ENCODE data around the gene MS4A10.
"Not testable (repeated sequence)": the region's sequence is repeated elsewhere in the genome, so short reads cannot be mapped to it uniquely, and the experiment has no call there.

MS4A10 gene

DNA sequence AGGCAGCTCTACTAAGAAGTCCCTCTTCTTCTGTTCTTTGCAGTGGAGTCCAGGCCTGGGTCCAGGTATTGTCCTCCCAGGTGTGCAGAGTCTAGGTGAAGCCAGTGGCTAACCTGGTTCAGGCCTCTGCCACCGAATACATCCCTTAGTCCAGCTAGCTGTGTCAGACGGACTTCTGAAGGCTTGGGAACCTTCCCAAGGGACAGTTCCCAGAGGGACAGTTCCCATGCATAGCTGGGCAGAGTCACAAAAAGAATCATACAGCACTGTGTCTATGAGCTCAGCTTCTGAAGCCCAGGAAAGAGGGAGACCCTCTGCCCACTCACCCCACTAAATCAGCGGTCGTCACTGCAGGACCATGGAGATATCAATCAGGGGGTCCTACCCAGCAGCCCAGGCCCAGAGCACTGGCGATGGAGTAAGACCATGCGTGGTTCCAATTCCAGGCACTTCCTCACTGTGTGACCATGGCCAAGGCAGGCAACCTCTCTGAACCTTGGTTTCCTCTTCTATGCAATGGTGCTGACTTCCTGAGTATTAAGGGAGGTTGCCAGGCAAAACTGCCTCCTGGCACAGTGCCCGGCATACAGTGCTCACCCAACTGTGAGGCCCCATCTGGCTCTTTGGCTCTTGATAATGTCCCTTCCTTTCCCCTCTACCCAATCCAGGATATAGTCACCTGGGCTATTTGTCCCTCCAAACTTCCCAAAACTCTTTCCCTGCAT lies 3.4 kb downstream of the MS4A10 start:
- peak; percentile 86 to 95 for DNase-seq

DNA sequence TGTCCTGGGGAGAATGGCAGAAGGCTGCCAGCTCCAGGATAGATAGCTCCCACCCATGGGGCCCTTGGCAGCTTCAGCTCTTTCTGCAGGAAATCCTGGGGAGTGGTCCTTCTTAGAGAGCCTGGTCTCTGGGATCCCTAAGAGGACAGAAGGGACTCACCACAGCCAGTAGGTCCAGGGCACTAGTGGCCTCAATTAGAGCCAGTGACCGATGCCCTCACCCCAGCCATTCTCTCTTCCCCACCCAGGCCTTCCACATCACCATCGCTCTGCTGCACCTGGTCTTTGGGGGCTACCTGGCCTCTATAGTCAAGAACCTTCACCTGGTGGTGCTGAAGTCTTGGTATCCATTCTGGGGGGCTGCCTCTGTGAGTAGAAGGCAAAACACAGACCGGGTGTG lies 5.6 kb downstream of the MS4A10 start:
- DNase-seq = no peak

DNA sequence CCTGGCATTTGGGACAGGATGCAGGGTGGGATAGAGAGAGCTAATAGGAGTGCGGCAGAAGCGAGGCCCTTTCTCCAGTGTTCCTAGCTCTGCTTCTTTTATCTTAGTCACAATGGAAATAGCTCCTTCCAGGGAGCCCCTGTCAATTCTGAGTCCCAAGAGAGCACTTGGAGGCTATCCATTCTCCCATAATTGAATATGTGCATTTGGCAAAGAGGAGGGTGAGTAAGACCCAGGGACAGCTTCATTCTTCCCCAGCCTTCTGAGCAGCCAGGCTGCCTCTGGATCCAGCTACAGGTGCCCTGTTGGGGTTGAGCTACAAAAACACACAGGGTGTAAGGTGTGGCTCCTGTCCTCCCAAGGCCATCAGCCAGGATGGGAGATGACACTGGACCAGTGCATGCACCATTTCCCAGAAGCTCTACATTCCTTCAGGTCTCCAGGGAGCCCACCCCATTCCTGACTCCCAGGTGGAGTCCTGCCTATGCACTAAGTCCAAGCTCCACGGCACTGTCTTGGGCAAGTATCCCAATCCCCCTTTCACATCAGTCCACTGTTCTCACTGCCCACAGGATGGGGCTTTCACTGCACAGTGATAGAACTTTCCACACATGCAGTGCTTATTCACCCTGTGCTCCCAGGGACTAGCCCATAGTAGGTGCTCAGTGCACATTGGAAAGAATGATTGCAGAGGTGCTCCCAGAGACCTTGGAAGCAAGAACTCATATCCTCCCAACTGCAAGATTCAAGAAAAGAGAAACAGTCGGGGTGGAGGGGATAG lies 6.2 kb downstream of the MS4A10 start:
- no peak for DNase-seq

DNA sequence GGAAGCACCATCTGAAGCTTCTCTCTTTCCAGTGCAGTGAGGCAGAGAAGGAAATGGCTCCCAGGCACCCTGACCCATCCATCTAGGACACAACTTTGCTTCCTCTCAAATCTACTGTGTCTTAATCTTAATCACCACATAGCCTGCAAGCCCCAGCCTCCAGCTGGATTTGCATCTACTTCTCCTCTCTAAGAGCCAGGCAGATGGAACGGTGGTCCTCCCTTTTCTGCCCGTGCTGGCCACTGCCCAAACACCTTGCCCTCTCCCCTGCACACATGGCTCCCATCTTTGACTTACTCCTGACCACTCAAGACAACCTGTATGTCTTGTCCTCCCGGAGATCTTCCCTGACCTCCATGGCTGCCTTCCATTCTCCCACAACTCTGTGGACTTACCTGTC lies 7.4 kb downstream of the MS4A10 start:
- DNase-seq = no peak

DNA sequence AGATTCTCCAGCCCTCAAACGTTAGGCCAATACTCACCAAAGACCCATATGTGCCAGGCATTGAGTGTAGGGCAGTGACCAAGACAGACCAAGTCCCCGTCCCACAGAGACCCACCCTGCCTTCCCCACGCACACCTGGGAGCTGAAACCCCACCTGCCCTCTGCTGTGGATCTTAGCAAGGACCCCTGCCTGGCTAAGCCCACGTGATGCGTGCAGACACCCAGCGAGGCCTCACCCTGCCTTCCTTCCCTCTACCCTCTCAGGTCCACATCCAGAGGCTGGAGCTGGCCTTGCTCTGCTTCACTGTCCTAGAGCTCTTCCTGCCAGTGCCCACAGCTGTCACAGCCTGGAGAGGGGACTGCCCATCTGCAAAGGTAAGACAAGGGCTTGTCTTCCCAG lies 10.2 kb downstream of the MS4A10 start:
- no peak for DNase-seq

DNA sequence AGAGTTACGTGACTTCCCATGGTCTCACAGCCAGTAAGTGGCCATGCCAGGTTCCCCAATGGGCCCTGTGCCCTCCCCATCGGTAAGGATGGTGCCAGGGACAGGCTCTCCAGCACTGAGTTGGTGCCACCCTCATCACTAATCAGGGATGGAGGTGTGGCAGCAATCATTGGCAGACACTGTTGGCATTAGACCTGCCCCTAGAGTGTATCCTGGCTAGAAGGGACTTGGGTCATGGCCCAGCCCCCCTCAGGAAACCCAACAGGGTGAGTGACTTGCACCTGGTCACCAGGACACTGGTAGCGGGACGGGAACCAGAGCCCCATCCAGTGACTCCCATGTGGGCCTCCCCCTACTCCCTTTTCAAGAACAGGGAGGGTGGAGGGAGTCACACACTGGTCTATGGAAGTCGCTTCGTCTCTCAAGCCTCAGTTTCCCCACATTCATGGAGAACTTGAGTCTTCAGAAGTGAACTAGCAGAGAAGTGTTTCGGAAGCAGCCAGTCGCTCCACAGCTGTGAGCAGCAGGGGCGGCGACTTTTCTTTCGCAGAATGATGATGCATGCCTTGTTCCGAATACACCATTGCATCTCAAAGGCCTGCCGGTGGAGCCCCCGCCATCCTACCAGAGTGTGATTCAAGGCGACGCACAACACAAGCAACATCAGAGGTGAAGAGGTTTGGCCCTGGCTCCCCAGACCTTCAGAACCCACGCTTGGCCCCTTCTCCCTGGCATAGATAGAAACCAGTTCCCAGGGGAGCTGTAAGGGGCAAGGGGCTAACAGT lies 12.9 kb downstream of the MS4A10 start:
- DNase-seq = no peak

DNA sequence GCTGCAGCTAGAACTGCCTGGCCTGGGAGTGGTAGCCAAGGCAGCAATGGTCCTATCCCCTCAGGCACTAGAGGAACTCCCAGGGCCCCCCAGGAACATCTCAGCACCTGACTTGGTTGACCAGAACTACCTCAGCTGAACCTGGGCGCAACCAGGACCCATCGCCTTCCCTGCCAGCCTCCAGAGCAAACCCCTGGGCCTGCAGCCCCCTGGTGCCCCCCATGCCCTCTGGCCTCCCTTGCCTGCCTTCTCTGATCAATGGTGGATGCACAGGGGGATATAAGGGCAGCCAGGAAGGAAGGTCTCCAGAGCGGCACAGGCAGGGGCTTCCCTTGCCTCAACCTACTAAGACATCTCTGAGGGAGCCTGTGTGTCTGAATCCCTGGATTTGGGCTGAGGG lies 13.5 kb downstream of the MS4A10 start:
- DNase-seq = no peak

DNA sequence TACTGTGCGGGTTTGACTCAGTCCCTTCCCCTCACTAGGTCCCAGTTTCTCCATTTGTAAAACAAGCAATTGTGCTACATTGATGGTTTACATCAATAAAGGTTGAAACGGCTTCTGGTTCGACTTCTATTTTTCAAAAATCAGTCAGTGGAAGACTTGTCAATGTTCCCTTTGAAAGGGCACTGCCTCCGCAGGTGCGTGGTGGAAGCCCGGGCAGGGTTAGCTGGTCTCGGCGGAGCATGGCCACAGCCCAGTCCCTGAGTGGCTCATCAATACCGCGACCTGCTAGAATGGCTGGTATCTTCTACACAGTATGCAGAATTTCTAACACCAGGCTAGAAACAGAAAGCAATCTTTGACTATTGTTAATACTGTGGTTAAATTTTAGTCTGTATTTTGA lies 16.1 kb downstream of the MS4A10 start:
- DNase-seq = no peak

DNA sequence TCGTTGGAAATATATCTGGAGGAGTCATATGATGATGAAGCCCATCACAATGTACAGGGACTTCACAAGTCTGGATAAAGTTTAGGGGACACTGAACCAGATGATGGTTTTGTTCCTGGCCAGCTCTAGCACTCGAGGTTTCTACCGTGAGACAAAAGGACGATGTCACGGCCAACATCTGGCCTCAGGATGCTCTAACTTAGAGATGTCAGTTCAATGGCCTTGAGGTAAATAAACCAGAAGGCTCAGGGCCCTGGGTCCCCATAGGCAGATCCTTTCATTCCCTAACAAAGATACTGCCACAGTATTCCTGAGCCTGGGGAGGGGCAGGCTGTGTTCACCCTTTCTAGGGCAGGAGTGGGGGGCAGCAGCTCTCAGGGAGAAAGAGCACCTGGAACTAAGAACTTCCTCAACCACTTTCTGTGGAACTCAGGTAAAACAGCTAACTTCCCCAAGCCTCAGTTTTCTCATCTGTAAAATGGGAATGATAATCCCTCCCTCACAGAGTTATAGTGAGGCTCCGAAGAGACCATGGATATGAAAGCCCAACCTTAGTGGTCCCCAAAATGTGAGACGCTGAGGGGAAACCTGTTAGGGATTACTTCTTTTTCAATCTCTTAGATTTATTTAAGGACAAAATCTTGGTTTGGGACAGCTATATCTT lies 18.3 kb downstream of the MS4A10 start:
- no peak for DNase-seq

DNA sequence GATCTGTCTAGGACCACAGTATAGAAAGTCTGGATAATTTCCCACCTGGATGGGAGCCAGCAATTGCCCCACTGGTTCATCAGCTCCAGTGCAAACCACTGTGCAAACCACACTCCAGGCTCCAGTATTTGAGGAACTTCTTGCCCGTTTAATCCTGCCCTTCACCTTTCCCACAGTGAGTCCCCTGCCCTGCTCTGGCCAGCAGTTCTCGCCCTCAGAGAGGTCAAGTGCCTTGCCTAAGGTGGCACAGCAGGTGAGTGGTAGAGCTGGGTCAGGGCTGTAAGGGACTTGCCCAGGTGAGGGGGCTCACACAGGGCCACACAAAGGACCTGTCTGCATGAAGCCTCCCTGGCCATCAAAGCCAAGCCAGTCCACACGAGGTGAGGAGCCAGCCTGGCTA lies 24.1 kb downstream of the MS4A10 start:
- no peak for DNase-seq

DNA sequence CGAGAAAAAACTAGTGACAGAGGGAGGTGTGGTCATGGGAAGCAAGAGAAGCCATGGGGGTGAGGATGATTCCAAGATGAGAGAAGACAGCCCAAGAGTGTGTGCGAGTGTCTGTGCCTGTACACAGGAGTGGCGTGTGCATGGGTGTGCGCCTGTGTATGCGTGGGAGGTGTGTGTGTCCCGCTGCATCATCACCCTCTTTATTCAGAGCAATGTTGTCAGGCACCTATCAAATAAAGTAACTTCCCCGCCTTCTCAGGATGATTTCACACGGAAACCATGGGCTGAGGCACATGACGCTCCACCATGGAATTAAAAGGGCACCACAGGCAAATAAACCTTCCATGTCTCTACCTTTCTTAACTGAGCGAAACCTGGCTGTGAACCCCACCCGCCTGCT lies 24.6 kb downstream of the MS4A10 start:
- no peak for DNase-seq

DNA sequence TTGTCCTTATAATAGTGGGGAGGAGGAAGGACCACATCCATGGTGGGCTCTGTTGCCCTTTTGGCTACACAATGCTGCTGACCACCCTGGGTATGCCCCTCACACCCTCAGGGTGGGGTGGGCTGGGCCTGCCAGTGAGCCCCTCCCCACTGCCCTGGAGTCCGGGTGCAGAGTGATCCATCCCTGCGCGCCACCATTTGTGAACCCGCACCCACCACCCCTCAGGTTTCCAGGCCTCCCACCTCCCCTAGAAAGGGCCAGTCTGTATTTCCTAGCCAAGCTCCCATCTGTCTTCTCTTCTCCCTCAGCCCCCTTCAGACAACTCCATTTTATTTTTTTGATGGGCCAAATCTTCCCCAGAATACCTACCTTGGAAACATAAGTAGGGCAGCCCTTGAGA lies 25.0 kb downstream of the MS4A10 start:
- DNase-seq = no peak

DNA sequence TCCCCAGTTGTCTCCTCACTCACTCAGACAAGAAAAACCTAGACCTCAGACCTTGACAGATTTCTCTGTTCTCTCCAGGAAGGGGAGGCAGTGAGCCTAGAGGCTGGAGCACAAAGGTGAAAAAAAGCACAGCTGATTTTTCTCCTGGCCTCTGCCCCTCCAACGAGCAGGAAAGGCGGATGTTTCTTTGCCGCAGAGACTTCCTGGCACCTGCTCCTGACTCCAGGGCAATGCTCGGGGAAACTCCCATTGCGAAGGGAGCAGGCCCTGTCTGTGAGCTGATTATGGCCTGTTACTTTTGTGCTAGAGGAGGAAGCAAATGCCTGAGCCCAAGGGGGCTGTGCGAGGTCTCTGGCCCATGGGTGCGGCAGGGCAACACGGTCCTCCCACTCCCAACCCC lies 25.4 kb downstream of the MS4A10 start:
- DNase-seq = no peak

DNA sequence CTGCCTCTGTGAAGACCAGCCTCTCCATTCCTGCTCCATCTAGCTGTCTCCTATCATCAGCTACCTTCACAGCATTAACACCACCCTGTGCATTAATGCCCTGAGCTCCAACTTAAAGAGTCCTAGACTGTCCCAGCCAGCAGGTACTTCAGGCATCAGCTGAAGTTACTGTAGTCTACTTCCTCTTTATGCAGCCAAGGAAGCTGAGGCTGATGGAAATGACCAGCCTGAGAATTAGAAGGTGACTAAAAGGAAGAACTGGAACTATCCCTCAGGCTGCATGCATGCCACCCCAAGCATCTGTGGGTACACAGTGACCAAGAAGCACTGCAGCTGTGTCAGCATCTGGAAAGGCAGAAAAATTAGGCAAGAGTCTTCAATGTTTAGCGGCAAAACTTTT lies 28.2 kb downstream of the MS4A10 start:
- no peak for DNase-seq

DNA sequence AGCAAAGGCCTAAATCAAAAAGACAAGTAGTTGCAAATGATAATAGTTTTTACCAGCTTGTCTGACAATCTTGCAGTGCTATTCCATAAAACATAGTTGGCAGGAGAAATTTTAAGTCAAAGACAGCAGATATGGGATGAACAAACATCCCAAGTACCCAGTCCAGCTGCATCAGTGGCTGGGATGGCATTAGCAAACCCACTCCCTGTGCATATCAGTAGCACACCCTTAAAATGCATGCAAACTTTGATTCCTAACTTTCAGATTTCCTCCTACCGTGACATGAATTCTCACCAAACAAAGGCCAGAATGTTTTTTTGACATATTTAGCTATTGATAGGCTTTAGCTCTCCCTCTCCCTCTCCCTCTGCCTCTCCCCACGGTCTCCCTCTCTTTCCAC lies 29.0 kb downstream of the MS4A10 start:
- DNase-seq = no peak

DNA sequence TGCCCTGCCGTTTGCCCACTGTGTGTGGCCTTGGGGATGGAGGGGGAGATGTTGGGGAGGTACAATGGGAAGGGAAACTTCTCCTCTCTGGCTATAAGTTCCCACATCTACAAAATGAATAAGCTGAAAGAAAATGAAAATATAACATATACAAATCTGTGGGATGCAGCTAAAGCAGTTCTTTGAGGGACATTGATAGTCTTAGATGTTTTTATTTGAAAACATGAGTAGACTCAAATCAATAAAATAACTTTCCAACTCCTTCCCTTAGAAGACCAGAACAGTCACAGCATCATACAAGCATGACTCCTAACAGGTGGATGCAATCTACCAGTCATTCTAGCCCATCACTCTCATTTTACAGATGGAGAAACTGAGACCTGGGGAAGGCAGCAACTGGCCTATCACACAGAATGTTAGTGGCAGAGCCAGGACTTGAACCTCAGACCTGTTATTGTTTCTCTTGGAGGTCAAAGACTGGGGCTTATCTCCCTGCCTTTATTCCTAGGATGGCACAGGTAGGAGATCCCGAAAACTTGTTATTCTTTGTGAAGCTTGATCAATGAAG lies 31.5 kb downstream of the MS4A10 start:
- DNase-seq = no peak

DNA sequence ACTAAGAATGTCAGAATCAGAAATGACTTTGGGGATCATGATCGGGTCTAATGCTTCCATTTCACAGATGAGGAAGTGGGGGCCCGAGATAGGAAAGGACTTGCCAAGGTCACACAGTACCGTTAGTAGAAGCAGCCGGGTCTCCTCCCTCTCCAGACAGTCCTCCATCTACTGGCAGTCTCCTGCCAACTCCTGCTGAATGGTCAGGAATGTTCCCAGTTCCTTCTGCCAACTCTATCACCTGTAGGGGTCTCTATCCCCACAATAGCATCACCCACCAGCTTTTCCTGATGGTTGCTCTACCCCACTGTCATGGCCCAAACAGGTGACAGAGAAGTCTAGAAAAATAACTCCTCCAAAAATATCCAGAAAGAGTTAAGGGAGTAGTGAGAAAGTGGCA lies 32.9 kb downstream of the MS4A10 start:
- no peak for DNase-seq

DNA sequence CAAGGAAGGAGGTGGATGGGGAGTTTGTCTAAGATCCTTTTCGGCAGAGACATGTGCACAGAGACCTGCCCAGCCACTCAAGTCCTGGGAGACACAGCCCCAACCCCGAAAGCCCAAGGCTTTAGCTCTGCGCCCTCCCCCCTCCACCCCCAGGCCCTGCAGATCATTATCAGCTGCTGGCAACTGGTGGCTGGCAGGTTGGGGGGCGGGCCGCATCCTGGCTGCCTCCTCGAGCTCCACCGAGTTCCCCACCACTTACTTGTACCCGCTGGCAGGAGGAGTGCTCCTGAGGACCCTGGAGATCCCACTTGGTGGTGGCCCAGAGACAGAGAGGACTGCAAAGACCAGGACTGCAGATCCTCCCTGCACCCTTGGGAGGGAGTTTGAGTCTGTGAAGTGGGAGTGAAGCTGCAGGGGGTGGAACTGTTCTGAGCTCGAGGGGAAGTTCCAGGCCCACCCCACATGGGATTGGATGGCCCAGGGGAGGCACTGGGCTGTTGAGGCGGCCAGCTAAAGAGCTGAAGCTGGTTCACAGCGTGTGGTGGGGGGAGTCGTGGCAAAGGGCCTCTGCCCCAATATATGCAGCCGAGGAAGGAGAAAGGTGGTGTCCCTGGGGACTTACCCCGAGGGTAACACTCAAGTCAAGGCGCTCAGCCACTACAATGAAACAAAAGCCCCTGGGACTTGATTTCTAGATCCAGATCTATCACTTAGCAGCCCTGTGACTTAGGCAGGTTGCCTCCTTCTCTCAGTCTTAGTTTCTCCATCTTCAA lies 36.9 kb downstream of the MS4A10 start:
- DNase-seq = peak in 1 of 2 experiments; percentile 54

DNA sequence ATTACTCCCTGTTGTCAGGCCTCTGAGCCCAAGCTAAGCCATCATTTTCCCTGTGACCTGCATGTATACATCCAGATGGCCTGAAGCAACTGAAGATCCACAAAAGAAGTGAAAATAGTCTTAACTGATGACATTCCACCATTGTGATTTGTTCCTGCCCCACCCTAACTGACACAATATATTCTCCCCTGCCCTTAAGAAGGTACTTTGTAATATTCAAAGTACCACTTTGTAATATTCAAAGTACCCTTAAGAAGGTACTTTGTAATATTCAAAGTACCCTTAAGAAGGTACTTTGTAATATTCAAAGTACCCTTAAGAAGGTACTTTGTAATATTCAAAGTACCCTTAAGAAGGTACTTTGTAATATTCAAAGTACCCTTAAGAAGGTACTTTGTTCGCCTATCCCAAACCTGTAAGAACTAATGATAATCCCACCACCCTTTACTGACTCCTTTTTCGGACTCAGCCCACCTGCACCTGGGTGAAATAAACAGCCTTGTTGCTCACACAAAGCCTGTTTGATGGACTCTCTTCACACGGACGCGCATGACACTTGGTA lies 38.7 kb downstream of the MS4A10 start:
- DNase-seq = not testable (repeated sequence)

DNA sequence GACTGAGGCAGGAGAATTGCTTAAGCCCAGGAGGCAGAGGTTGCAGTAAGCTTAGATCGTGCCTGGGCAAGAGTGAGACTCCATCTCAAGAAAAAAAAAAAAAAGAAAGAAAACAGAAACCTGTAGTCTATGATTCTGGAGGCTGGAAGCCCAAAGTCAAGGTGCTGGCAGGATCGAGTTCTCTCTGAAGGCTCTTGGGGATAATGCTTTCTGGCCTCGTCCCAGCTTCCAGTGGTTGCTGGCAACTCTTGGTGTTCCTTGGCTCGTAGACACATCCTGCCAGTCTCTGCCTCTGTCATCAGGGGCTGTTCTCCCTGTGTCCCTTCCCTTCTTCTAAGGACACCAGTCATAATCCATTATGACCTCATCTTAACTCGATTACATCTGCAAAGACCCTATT lies 40.0 kb downstream of the MS4A10 start:
- peak in 1 of 2 experiments; percentile 30 for DNase-seq

DNA sequence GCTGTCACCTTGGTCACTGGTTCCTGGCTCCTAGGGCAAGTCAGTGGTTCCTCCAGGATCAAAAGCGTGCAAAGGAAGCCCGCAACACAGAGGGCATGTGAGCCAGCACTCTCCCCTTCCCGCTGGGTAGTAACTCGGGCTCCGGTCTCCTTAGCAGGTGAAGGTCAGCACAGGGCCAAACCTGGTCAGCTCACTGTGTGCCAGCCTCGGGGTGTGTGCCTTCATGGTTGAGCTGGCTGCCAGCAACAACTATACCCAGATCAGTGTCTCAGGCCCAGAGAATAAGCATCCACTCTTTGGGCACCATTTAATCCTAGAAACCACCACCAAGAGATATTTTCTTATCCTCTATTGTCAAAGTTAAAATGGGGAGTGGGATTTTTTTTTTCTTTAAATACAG lies 40.7 kb downstream of the MS4A10 start:
- no peak for DNase-seq

All from NCI-H446 (cell line).